MCF 10A (cell line): ENCODE data around the gene DCTN2. TPM values are rescaled to one million over a fixed set of nuclear protein-coding genes. Genes with fewer than 3 reads are reported as not detected.

Experiments
- BruUV-seq: library from RNA; stranded (reverse); fragments of 400-500 nt; replicated peaks from 2 replicates; lab custom pipeline; 2021; lab: Mats Ljungman, UMichigan
- CTCF ChIA-PET: fragments of 300-600 bp; sonication (Branson Sonifier 250); formaldehyde crosslinking; extraction: SDS; loops from one replicate; lab custom pipeline; 2021; ENCODE audit warnings: antibody characterized with exemption, inconsistent platforms; lab: Yijun Ruan, JAX
- POLR2A ChIA-PET: fragments of 300-600, 350-650 bp; sonication (Branson Sonifier 250); formaldehyde crosslinking; extraction: SDS; loops from one replicate; lab custom pipeline; 2020; ENCODE audit warnings: antibody characterized with exemption, inconsistent platforms; lab: Yijun Ruan, JAX
- DNase-seq: peaks from one replicate; pipeline ENCODE4 v3.0.0-alpha.2; 2018; ENCODE audit not compliant: unreplicated experiment
- H3K27ac Mint-ChIP-seq: one replicate; pipeline ENCODE4 v1.8.0; 2022; ENCODE audit warnings: mild to moderate bottlenecking, low read depth, mixed read lengths; ENCODE audit not compliant: unreplicated experiment
- H3K27me3 Mint-ChIP-seq: one replicate; pipeline ENCODE4 v1.8.0; 2022; ENCODE audit warnings: mixed read lengths; ENCODE audit not compliant: insufficient read depth, unreplicated experiment
- H3K36me3 Mint-ChIP-seq: one replicate; pipeline ENCODE4 v1.8.0; 2022; ENCODE audit warnings: mild to moderate bottlenecking, moderate library complexity, mixed read lengths; ENCODE audit not compliant: insufficient read depth, unreplicated experiment
- H3K4me1 Mint-ChIP-seq: one replicate; pipeline ENCODE4 v1.8.0; 2022; ENCODE audit warnings: mixed read lengths; ENCODE audit not compliant: insufficient read depth, unreplicated experiment
- H3K4me3 Mint-ChIP-seq: one replicate; pipeline ENCODE4 v1.8.0; 2022; ENCODE audit warnings: mild to moderate bottlenecking, moderate library complexity, mixed read lengths; ENCODE audit not compliant: unreplicated experiment
- H3K9me3 Mint-ChIP-seq: one replicate; pipeline ENCODE4 v1.8.0; 2022; ENCODE audit warnings: mixed read lengths; ENCODE audit not compliant: unreplicated experiment
- intact Hi-C: fragments of 100-400 bp; cut with micrococcal nuclease; formaldehyde crosslinking; loops from 2 replicates; pipeline ENCODE4 v1.14.1; 2022
- total RNA-seq: library from RNA; stranded (reverse); gene quantifications from 2 replicates; pipeline ENCODE4 v1.2.3, GENCODE V29; 2022
- TF ChIP-seq, protein P1 (sequence below): fragments of 200-600 bp; IDR thresholded peaks from one replicate; pipeline ENCODE4 v1.8.0; 2022; ENCODE audit warnings: antibody characterized with exemption, mild to moderate bottlenecking; ENCODE audit not compliant: unreplicated experiment

Gene DCTN2
- total RNA-seq, 1 experiment from 2014 or later = 149 TPM

GRCh38 chr12:57517187-57517586 lies 29.8 kb downstream of the DCTN2 start:
- H3K4me1 Mint-ChIP-seq = peaks cover 40% of the 10 kb centered on the region
- peaks cover 97% of the 10 kb centered on the region for H3K36me3 Mint-ChIP-seq
- DNase-seq = peak; percentile 61
- H3K27ac Mint-ChIP-seq = peak overlapping the region; percentile 98
- TF ChIP-seq, protein P1, sequence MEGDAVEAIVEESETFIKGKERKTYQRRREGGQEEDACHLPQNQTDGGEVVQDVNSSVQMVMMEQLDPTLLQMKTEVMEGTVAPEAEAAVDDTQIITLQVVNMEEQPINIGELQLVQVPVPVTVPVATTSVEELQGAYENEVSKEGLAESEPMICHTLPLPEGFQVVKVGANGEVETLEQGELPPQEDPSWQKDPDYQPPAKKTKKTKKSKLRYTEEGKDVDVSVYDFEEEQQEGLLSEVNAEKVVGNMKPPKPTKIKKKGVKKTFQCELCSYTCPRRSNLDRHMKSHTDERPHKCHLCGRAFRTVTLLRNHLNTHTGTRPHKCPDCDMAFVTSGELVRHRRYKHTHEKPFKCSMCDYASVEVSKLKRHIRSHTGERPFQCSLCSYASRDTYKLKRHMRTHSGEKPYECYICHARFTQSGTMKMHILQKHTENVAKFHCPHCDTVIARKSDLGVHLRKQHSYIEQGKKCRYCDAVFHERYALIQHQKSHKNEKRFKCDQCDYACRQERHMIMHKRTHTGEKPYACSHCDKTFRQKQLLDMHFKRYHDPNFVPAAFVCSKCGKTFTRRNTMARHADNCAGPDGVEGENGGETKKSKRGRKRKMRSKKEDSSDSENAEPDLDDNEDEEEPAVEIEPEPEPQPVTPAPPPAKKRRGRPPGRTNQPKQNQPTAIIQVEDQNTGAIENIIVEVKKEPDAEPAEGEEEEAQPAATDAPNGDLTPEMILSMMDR = no peak
- BruUV-seq = no TSS peak
- peak overlapping the region; percentile 90 for H3K4me3 Mint-ChIP-seq
- no peaks in the 10 kb centered on the region for H3K9me3 Mint-ChIP-seq
- no peaks in the 10 kb centered on the region for H3K27me3 Mint-ChIP-seq
- ChIA-PET POLR2A (interaction anchor here (0.6 to 2.1 kb wide), 7 partner anchors 21 to 255 kb away, joined by 3 to 7 read pairs (median 4); partner anchors contain the start of genes DCTN2, EEF1AKMT3 and METTL1), CTCF (interaction anchor here (3.0 kb wide), 1 partner anchor 59 kb away, joined by 12 read pairs; the partner anchor contains the start of gene GLI1)
- intact Hi-C loops = no loop called here

DNA sequence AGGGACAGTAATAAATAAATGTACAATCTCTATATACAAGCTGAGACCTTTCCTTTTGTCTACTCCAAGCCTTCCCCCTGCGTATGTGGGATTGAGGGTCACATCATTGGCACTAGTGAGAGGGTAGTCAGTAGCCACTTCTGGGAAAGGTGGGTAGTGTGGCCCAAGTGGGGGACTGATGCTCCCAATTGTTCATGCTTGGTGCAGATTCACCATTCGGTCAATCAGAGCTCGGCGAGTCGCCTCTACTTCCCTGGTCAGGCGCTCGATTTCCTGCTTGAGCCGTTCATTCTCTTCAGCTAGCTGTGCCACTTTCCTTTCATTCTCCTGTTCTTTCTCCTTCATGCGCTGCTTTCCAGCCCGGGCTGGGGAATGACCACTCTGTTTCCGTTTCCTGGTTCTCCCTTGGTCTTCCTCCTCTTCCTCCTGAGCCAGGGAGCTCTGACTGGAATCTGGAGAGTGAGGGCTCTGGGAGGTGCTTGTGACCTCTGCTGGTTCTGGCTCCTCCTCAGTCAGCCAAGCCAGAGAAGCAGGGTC lies 30.3 kb downstream of the DCTN2 start:
- Mint-ChIP-seq H3K9me3 (no peaks in the 10 kb centered on the region), H3K4me3 (no peak overlapping the region), H3K36me3 (peaks cover 100% of the 10 kb centered on the region), H3K4me1 (peaks cover 38% of the 10 kb centered on the region), H3K27ac (peak overlapping the region; percentile 98), H3K27me3 (no peaks in the 10 kb centered on the region)
- POLR2A ChIA-PET = interaction anchor here (0.6 to 3.0 kb wide), 7 partner anchors 7 to 255 kb away, joined by 3 to 9 read pairs (median 7); partner anchors contain the start of genes DCTN2, EEF1AKMT3 and METTL1
- CTCF ChIA-PET = interaction anchor here (0.6 to 3.0 kb wide), 4 partner anchors 11 to 58 kb away, joined by 3 to 12 read pairs (median 6); partner anchors contain the start of gene GLI1
- TF ChIP-seq, protein P1 = no peak
- no peak for DNase-seq
- no TSS peak for BruUV-seq
- intact Hi-C loops = no loop called here

- intact Hi-C loops = no loop called here
- no peak overlapping the region for H3K27ac Mint-ChIP-seq
- no peaks in the 10 kb centered on the region for H3K9me3 Mint-ChIP-seq
- no peaks in the 10 kb centered on the region for H3K27me3 Mint-ChIP-seq
- ChIA-PET POLR2A (interaction anchor here (0.9 to 3.0 kb wide), 3 partner anchors 8 to 54 kb away, joined by 4 to 9 read pairs (median 7); no protein-coding TSS in a partner anchor), CTCF (interaction anchor here (0.6 to 3.0 kb wide), 6 partner anchors 10 to 911 kb away, joined by 3 to 12 read pairs (median 4); partner anchors contain the start of genes GLI1 and INHBE)
- peaks cover 100% of the 10 kb centered on the region for H3K36me3 Mint-ChIP-seq
- TSS peak; percentile 30 for BruUV-seq
- H3K4me1 Mint-ChIP-seq = peaks cover 35% of the 10 kb centered on the region
- DNase-seq = no peak
- TF ChIP-seq, protein P1 = no peak
- no peak overlapping the region for H3K4me3 Mint-ChIP-seq
These were observed 31.0 kb downstream of the DCTN2 start for GRCh38 chr12:57515934-57516541.

DNA sequence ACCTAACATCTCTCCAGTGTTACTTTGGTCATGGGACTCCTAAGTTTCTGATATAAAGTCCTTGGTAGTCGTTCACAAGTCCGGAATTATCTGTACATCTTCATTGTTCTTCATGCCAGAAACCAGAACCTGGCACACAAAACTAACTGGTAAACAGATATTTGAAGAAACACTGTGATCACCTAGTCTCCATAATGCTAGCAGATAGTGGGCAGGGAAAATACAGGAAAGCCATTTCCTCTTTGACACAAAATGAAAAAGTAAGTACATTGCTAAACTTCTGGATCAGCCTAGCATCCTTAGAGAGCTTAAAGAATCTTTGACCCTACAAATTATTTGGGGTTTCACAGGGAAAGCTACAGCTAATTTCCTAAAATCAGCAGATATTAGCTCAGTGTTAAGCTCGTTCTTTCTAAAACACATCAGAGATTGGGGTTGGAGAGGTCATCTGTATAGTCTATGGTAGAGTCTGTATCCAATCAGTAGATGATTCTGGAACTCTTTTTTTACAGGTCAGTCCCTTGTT lies 31.5 kb downstream of the DCTN2 start:
- no TSS peak for BruUV-seq
- peaks cover 35% of the 10 kb centered on the region for H3K4me1 Mint-ChIP-seq
- TF ChIP-seq, protein P1 = no peak
- H3K9me3 Mint-ChIP-seq = no peaks in the 10 kb centered on the region
- no peak for DNase-seq
- H3K27me3 Mint-ChIP-seq = no peaks in the 10 kb centered on the region
- CTCF ChIA-PET = interaction anchor here (0.6 to 1.3 kb wide), 5 partner anchors 9 to 910 kb away, joined by 3 to 8 read pairs (median 3); partner anchors contain the start of gene INHBE
- no peak overlapping the region for H3K4me3 Mint-ChIP-seq
- POLR2A ChIA-PET = interaction anchor here (0.9 to 3.0 kb wide), 3 partner anchors 8 to 15 kb away, joined by 3 to 9 read pairs (median 4); no protein-coding TSS in a partner anchor
- peaks cover 100% of the 10 kb centered on the region for H3K36me3 Mint-ChIP-seq
- H3K27ac Mint-ChIP-seq = no peak overlapping the region
- intact Hi-C loops = no loop called here
